GM12892 (cell line): Measurements from ENCODE around the gene PNMA8C.

Experiments
- POLR2A ChIP-seq: IDR thresholded peaks from 2 replicates; pipeline ENCODE4 v1.6.1; 2011; ENCODE audit warnings: low read depth, low read length, control low read depth
- POLR2AphosphoS5 ChIP-seq: IDR thresholded peaks from 2 replicates; pipeline ENCODE4 v1.6.1; 2011; ENCODE audit warnings: low read depth, low read length, control low read depth
- TAF1 ChIP-seq: IDR thresholded peaks from 2 replicates; pipeline ENCODE4 v1.6.1; 2011; ENCODE audit warnings: low read depth, mild to moderate bottlenecking, control low read depth, low read length, borderline replicate concordance

DNA sequence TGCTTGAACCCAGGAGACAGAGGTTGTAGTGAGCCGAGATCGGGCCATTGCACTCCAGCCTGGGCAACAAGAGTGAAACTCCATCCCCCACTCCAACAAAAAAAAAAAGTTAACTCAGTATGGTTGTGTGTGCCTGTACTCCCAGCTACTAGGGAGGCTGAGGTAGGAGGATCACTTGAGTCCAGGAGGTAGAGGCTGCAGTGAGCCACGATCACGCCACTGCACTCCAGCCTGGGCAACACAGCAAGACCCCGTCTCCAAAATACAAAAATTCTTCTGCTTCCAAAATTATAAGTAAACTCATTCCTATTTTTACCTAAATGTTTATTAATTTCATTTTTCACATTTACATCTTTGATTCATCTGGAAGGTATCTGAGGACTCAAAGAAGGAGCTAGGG lies 28.2 kb upstream of the PNMA8C start:
- TF ChIP-seq POLR2A (no peak), POLR2AphosphoS5 (no peak), TAF1 (no peak)
